PC-3 (cell line): Measurements from ENCODE around the gene RBFOX2. TPM values are rescaled to one million over a fixed set of nuclear protein-coding genes. Genes with fewer than 3 reads are reported as not detected.
A peak's percentile ranks its signal among the peaks of the same experiment; 100 is the strongest.

Experiments used
- ATAC-seq: fragments of 200-7000 bp; cut with Tn5 transposase; 2 replicates; pipeline ENCODE4 v1.9.1; 2020; ENCODE audit warnings: mild to moderate bottlenecking, moderate library complexity
- BruUV-seq: library from RNA; stranded (reverse); fragments of 400-500 nt; replicated peaks from 2 replicates; lab custom pipeline; 2021; lab: Mats Ljungman, UMichigan
- CTCF ChIA-PET: fragments of 300-600 bp; sonication (Branson Sonifier 250); formaldehyde crosslinking; loops from one replicate; lab custom pipeline; 2022; ENCODE audit warnings: antibody characterized with exemption; lab: Charles Lee
- POLR2A ChIA-PET: fragments of 300-600 bp; sonication (Branson Sonifier 250); formaldehyde crosslinking; loops from one replicate; lab custom pipeline; 2022; ENCODE audit warnings: antibody characterized with exemption; ENCODE audit not compliant: unreplicated experiment; lab: Charles Lee
- DNase-seq: peaks from one replicate; pipeline ENCODE4 v3.0.0-alpha.2; 2015
- H2AFZ ChIP-seq: fragments of 300-600 bp; sonication (generic); 2 replicates; pipeline ENCODE4 v1.6.0; 2016; ENCODE audit warnings: antibody characterized with exemption, low read length
- H3F3A ChIP-seq: fragments of 300-600 bp; sonication (generic); one replicate; pipeline ENCODE4 v1.6.0; 2017; ENCODE audit warnings: antibody characterized with exemption, low read length, control low read depth, mild to moderate bottlenecking; ENCODE audit not compliant: unreplicated experiment
- H3K27ac ChIP-seq: fragments of 300-600 bp; sonication (generic); 2 replicates; pipeline ENCODE4 v1.5.1; 2016; ENCODE audit warnings: mild to moderate bottlenecking, low read length
- H3K27me3 ChIP-seq: fragments of 300-600 bp; sonication (generic); 2 replicates; pipeline ENCODE4 v1.6.1; 2016; ENCODE audit warnings: low read length, mixed read lengths
- H3K36me3 ChIP-seq: fragments of 300-600 bp; sonication (generic); 2 replicates; pipeline ENCODE4 v1.6.1; 2016; ENCODE audit warnings: low read depth, mixed run types, low read length, mixed read lengths
- H3K4me1 ChIP-seq: fragments of 300-600 bp; sonication (generic); 2 replicates; pipeline ENCODE4 v1.5.1; 2016; ENCODE audit warnings: low read length; ENCODE audit not compliant: insufficient read depth
- H3K4me2 ChIP-seq: fragments of 300-600 bp; sonication (generic); 2 replicates; pipeline ENCODE4 v1.6.0; 2016; ENCODE audit warnings: low read length
- H3K4me3 ChIP-seq: fragments of 300-600 bp; sonication (generic); 2 replicates; pipeline ENCODE4 v1.5.1; 2016; ENCODE audit warnings: mild to moderate bottlenecking, low read length, mixed read lengths
- H3K79me2 ChIP-seq: fragments of 300-600 bp; sonication (generic); 2 replicates; pipeline ENCODE4 v1.6.1; 2017; ENCODE audit warnings: low read length, mixed read lengths
- H3K9ac ChIP-seq: fragments of 300-600 bp; sonication (generic); 2 replicates; pipeline ENCODE4 v1.6.0; 2016; ENCODE audit warnings: mild to moderate bottlenecking, low read length
- H3K9me2 ChIP-seq: fragments of 300-600 bp; sonication (generic); replicated peaks from 2 replicates; pipeline ENCODE4 v1.6.1; 2016; ENCODE audit warnings: mixed run types, low read length, mixed read lengths
- H3K9me3 ChIP-seq: fragments of 300-600 bp; sonication (generic); 2 replicates; pipeline ENCODE4 v1.6.1; 2016; ENCODE audit warnings: low read length, mixed read lengths
- H4K20me1 ChIP-seq: fragments of 300-600 bp; sonication (generic); 2 replicates; pipeline ENCODE4 v1.6.1; 2016; ENCODE audit warnings: low read length, mixed read lengths
- CTCF ChIP-seq: fragments of 300-600 bp; sonication (generic); conservative IDR thresholded peaks from 2 replicates; pipeline ENCODE4 v1.5.1; 2017; ENCODE audit warnings: antibody characterized with exemption, low read depth, mild to moderate bottlenecking, low read length
- EZH2 ChIP-seq: fragments of 300-600 bp; sonication (generic); IDR thresholded peaks from one replicate; pipeline ENCODE4 v1.6.1; 2017; ENCODE audit warnings: antibody characterized with exemption, mild to moderate bottlenecking, low read length; ENCODE audit not compliant: unreplicated experiment
- EZH2phosphoT487 ChIP-seq: fragments of 300-600 bp; sonication (generic); IDR thresholded peaks from 2 replicates; pipeline ENCODE4 v1.6.1; 2018; ENCODE audit warnings: mild to moderate bottlenecking, antibody characterized with exemption, low read length, borderline replicate concordance
- intact Hi-C: fragments of 100-400 bp; cut with micrococcal nuclease; formaldehyde crosslinking; loops from 2 replicates; pipeline ENCODE4 v1.9.0; 2023
- total RNA-seq: library from RNA; depleted of rRNA; stranded (reverse); fragments of >200 nt; gene quantifications from 2 replicates; pipeline ENCODE4 v1.2.3, GENCODE V29; 2014

Gene RBFOX2
- total RNA-seq, 1 experiment from 2014 or later: 75.1 TPM

DNA sequence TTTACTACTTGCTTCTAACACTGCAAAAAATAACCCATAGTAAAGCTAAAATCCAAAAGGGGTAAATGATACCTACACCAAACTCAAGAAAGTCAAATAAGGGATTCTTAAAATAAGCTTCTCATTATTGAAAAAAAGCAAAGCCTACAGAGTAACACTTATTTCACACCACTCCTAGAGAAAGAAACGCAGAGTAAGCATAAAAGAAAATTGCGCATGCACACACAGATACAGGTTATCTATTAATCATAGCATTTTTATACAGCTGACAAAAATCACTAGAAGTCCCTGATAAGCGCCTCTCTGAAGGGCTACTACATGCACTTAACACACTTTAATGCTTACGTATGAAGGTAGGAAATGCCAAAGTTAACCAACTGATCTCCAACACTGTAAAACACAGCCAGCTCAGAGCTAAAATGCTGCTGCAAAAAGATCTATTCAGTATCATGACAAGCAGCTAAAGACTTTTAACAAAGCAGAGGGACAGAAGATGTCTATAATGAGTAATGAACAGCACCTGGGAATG, 14.0 kb downstream of the RBFOX2 start:
- Histone ChIP-seq H2AFZ (no peak overlapping the region), H3K4me2 (no peak overlapping the region), H3K79me2 (peaks cover 94% of the 10 kb centered on the region), H3K27ac (no peak overlapping the region), H3K9me2 (no peaks in the 10 kb centered on the region), H3K9ac (no peak overlapping the region), H3K4me3 (no peak overlapping the region), H4K20me1 (peaks cover 19% of the 10 kb centered on the region), H3K36me3 (no peaks in the 10 kb centered on the region), H3K4me1 (no peaks in the 10 kb centered on the region), H3K9me3 (no peaks in the 10 kb centered on the region), H3K27me3 (no peaks in the 10 kb centered on the region), H3F3A (no peaks in the 10 kb centered on the region)
- BruUV-seq: no TSS peak
- DNase-seq: no peak
- ATAC-seq: no peak
- TF ChIP-seq EZH2phosphoT487 (no peak), CTCF (no peak), EZH2 (no peak)
- CTCF ChIA-PET: no interaction called here
- intact Hi-C loops: no loop called here
- POLR2A ChIA-PET: no interaction called here

DNA sequence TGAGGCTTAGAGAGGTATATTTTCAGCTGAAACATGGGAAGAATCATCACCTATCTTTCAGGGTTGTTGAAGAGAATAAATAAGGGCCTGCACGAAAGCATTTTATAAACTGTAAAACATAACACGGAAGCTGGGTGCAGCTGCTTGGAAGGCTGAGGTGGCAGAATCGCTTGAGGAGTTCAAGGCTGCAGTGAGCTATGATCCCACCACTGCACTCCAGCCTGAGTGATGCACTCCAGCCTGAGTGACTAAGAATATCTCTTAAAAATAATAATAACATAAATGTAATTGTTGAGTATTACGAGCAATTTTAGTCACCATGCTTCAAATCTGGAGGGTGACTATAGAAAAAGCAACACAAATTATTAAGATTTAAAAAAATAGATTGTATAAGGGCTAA, 16.3 kb downstream of the RBFOX2 start:
- Histone ChIP-seq H4K20me1 (peaks cover 8% of the 10 kb centered on the region), H3K79me2 (peaks cover 94% of the 10 kb centered on the region), H3K36me3 (no peaks in the 10 kb centered on the region), H3K4me1 (no peaks in the 10 kb centered on the region), H3F3A (no peaks in the 10 kb centered on the region), H3K9me2 (no peaks in the 10 kb centered on the region), H3K27me3 (no peaks in the 10 kb centered on the region), H2AFZ (no peak overlapping the region), H3K4me3 (no peak overlapping the region), H3K9ac (no peak overlapping the region), H3K4me2 (no peak overlapping the region), H3K27ac (no peak overlapping the region), H3K9me3 (no peaks in the 10 kb centered on the region)
- ChIA-PET CTCF (no interaction called here), POLR2A (interaction anchor here (0.6 kb wide), 1 partner anchor 10 kb away, joined by 3 read pairs; no protein-coding TSS in a partner anchor)
- ATAC-seq (no peak), DNase-seq (no peak)
- TF ChIP-seq CTCF (no peak), EZH2phosphoT487 (no peak), EZH2 (no peak)
- intact Hi-C loops: no loop called here
- no TSS peak for BruUV-seq

DNA sequence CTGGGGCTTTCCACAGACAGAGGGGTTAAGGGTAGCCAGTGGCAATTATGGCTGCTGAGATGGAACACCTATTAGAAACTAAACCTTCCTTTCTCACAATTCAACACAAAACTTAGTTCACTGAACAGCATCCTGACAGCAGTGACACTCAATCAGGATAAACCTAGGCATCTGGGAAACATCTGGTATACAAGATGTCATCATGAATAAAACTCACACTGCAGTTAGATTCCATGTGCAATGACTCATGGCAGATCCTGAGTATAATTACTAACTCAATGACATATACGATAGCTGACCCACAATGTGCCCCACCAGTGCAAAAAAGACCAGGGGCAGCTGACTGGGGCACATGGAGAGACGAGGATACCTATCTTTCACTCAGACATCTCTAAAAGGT, 17.7 kb downstream of the RBFOX2 start:
- Histone ChIP-seq H3K4me2 (no peak overlapping the region), H3K27ac (no peak overlapping the region), H3F3A (no peaks in the 10 kb centered on the region), H3K27me3 (no peaks in the 10 kb centered on the region), H3K4me1 (no peaks in the 10 kb centered on the region; the same call in 1 of the 2 replicates), H3K9ac (no peak overlapping the region), H4K20me1 (peaks cover 14% of the 10 kb centered on the region), H3K9me2 (no peaks in the 10 kb centered on the region), H2AFZ (no peak overlapping the region), H3K36me3 (no peaks in the 10 kb centered on the region), H3K9me3 (no peaks in the 10 kb centered on the region), H3K79me2 (peaks cover 93% of the 10 kb centered on the region), H3K4me3 (no peak overlapping the region)
- DNase-seq: peak; percentile 27
- ChIA-PET POLR2A (no interaction called here), CTCF (no interaction called here)
- TF ChIP-seq EZH2phosphoT487 (no peak), CTCF (no peak), EZH2 (no peak)
- no peak for ATAC-seq
- BruUV-seq: no TSS peak
- intact Hi-C loops: no loop called here
